NCI-H748 (cell line): ENCODE measurements around the gene CIC.
A peak's percentile ranks its signal among the peaks of the same experiment; 100 is the strongest.
"Not testable (repeated sequence)": the region's sequence is repeated elsewhere in the genome, so short reads cannot be mapped to it uniquely, and the experiment has no call there.

Source experiments
- DNase-seq: peaks from one replicate; lab custom pipeline; 2025; ENCODE audit not compliant: unreplicated experiment; lab: John Stamatoyannopoulos, UW

CIC gene

GRCh38 chr19:42254089-42254849 is 14.8 kb upstream of the CIC start:
- DNase-seq = peak; percentile 64

DNA sequence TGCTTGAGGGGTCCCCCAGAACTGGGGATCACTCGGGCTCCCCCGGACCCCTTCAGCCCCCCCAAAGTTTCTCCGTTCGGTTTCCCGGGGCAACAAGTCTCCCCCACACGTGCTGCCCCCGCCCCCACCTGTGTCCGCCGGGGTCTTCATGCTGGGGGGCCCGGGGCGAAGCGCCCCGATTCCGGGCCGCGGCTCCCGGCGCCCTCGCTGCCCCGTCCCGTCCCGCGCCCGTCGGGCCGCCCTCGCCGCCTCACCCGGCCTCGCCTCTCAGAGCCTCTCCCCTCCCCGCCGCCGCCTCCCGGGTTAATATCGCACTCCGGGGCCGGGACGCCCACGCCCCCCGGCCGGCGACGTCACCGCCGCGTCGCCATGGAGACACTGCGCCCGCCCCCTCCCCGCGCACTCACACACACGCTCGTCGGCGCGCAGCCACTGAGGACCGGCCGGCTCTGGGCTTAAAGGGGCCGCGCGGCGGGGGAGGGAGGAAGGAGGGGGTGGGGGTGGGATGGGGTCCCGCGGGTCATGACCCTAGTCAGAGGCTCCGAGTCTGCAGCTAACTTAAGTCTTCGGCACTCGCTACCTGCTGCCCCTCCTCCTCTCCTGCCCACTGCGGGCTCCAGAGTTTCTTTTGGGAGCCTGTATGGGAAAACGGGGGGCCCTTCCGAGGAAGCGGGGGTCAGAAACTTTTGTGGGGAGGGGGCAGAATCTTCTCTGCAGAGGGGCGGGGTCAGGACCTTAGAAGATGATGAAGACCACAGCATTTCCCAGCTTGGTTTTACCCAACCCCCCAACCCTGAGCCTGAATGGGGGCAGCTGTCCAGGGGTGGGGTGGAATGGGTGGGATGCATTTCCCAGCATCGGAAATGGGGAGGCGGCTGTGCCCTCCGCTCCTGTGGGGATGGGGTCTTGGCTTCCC is 13.9 kb upstream of the CIC start, which contains the start of gene ERF:
Gene ERF, minus strand, starts transcription at position 279 of the 916 bp plus-strand sequence. Its CDS starts 129 bp downstream, at position 150.
- peak; percentile 92 for DNase-seq

DNA sequence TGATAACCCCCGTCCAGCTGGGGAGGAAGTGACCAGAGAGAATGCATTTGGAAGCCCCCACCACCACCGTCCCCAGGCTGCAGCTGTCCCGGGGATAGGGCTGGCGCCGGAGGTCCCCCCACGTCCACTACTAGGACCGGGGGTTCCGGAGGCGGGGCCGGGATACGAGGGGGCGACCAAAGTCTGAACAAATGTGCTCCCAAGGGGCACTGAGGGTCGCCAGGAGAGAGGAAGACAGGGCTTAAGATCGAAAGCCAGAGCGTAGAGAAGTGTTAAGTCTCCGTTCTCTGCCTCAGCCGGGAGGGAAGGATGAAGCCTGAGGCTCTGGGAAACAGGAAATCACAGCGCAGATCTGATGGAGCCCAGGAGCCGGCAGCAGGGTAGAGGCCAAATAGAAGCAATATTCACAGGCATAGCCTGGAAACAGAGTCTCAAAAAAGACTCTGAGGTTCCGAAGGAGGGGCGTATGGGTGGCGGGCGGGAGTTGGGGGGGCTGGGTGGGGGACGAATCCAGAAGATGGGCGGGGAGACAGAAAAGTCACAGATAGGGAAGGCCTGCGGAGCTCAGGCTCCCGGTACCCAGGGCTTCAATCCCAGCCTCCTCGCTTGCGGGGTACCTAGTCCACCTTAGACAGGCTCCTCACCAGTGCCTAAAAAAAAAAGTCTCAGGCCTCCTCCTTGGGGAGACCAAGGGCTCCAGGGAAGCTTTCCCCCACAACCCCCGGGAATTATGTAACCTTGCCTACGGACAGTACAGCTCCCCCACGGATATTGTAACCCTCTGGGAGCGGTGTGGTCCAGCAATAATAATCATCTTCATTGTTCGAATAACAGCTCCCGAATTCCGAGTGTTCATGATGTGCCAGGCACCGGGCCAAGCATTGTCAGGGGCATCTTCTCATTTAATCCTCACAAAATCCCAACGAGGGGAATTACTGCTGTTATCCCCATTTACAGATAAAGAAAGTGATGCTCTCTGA is 13.0 kb upstream of the CIC start:
- peak; percentile 70 for DNase-seq

DNA sequence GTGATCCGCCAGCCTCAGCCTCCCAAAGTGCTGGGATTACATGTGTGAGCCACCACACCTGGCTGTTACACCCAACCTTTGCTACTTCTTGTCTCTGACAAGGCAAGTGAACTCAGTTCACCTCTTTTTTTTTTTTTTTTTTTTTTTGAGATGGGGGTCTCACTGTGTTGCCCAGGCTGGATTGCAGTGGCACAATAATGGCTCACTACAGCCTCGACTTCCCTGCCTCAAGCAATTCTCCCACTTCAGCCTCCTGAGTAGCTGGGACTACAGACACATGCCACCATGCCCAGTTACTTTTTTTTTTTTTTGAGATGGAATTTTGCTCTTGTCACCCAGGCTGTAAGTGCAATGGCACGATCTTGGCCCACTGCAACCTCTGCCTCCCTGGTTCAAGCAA is 11.2 kb upstream of the CIC start:
- not testable (repeated sequence) for DNase-seq

- no peak for DNase-seq
Observed at GRCh38 chr19:42261763-42262162, 7.3 kb upstream of the CIC start.

- not testable (repeated sequence) for DNase-seq
Observed at GRCh38 chr19:42266105-42266504, 2.9 kb upstream of the CIC start.

GRCh38 chr19:42266928-42267603 is 2.0 kb upstream of the CIC start:
- not testable (repeated sequence) for DNase-seq

DNA sequence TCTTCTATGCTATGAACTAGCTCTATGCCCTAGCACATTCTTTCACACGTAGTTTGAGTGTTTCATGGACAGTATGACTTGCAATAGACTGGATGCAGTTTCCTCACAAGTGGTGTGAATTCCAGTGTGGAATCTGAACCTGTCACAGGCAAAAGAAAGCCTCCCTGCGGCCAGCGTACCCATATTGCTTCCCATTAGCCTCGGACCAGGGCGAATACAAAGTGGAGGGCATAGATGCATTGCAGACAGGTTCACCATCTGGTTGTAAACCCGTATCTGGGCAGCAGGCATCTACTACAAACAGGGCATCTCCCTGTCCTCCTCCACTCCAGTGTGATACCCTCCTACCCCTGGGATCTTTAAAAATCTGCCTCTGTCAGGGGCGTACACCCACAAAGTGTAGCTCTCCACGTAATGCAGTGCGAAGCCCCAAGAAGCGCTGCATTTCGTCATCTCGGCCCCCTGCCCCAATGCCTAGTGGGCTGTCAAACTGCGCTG is 1.4 kb upstream of the CIC start:
- peak; percentile 51 for DNase-seq

DNA sequence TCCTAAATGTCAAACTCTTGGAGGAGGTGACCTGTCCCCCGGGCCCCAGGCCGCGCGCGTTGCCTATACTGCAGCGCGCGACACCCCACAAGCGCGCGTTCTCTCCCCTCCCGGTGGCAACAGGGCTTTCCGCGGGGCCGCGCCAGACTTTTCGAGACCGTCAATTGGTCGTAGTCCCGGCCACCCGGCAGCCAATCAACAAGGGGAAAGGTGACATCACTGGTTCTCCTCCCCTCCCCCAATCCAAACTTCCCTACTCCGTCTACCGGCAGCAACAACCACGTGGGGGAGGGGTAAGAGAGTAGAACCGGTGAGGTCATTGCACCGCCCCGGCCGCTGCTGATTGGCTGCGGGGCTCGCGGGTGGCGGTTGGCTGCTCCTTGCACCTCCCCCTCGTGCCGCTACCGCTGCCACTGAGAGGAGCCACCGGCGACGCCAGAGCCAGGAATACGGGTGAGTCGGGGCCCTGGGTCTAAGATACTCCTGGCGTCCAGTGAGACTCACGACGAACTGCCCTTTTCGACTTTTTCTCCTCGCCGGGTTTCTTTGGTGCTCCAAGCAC is 829 bp upstream of the CIC start:
- DNase-seq = peak; percentile 100

GRCh38 chr19:42269478-42270345 is 660 bp downstream of the CIC start:
- no peak for DNase-seq

DNA sequence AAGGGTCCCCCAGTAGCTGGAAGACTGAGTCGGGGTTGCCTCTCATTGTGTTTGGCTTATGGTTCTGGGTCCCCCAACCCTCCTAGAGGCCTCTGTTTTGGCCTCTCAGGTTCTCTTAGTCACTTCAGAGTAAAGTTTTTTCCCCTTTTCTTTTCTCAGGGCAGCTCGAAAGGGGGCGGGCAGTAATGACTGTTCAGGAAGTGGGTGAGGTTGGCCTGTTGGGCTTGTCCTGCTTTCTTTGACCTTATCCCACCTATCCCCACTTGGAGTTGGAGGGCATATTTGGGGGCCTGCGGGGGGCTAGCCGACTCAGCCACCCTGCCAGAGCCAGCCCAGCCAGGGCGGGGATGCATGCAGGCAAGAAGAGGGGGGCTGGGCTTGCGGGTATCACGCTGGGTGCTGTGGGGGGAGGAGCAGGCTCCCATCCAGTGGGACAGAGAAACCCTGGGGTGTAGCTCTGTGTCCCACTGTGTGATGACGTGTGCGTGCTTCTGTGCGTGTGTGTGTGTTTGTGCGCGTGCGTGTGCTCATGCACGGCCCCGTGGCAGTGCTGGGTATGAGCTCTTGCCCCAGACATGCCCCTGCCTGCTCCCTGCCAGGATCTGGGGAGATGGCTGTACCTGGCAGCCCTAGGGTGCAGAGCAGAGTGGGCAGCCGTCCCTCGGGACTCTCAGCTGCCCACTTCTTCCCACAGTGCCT is 1.4 kb downstream of the CIC start:
- no peak for DNase-seq

GRCh38 chr19:42271045-42271419 is 2.0 kb downstream of the CIC start:
- no peak for DNase-seq

DNA sequence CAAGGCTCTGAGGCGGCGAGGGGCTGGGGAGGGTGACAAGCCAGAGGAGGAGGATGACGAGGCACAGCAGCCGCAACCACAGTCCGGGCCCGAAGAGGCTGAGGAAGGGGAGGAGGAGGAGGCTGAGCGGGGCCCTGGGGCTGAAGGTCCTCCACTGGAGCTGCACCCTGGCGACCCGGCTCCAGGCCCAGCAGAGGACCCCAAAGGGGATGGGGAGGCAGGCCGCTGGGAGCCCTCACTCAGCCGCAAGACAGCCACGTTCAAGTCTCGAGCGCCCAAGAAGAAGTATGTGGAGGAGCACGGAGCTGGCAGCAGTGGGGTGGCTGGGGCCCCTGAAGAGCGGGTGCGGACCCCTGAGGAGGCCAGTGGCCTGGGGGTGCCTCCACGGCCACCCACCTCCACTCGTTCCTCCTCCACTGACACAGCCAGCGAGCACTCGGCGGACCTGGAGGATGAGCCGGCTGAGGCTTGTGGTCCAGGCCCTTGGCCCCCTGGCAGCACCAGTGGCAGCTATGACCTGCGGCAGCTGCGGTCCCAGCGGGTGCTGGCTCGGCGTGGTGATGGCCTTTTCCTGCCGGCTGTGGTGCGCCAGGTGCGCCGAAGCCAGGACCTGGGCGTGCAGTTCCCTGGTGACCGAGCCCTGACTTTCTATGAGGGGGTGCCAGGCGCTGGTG is 2.9 kb downstream of the CIC start:
- no peak for DNase-seq

GRCh38 chr19:42272535-42272897 is 3.5 kb downstream of the CIC start:
- no peak for DNase-seq

DNA sequence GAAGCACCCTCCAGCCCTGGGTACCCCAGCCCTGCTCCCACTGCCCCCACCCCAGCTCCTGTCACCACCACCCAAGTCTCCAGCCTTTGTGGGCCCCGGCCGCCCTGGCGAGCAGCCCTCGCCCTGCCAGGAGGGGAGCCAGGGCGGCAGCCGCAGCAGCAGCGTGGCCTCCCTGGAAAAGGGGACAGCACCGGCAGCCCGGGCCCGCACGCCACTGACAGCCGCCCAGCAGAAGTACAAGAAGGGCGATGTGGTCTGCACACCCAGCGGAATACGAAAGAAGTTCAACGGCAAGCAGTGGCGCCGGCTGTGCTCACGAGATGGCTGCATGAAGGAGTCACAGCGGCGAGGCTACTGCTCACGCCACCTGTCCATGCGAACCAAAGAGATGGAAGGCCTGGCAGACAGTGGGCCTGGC is 3.9 kb downstream of the CIC start:
- DNase-seq = no peak

- DNase-seq = no peak
Observed at GRCh38 chr19:42273407-42274064, 4.5 kb downstream of the CIC start.

DNA sequence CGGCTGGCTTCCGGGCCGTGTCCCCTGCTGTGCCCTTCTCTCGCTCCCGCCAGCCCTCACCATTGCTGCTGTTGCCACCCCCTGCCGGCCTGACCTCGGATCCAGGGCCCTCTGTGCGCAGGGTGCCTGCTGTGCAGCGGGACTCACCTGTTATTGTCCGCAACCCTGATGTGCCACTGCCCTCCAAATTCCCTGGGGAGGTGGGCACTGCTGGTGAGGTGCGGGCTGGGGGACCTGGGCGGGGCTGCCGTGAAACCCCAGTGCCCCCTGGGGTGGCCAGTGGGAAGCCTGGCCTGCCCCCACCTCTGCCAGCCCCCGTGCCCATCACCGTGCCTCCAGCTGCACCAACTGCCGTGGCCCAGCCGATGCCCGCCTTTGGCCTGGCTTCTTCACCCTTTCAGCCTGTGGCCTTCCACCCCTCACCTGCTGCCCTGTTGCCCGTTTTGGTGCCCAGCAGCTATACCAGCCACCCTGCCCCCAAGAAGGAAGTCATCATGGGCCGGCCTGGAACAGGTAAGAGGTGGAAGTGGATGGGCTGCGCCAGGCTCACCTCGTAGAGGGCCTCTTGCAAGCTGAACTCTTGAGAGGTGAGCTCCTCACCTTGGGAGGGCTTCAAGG is 5.1 kb downstream of the CIC start:
- no peak for DNase-seq
